ENCODE results near the gene HOXB13. TPM values are rescaled to one million over a fixed set of nuclear protein-coding genes. Genes with fewer than 3 reads are reported as not detected.

HOXB13 gene
- polyA plus RNA-seq, 4 donors: not detected

GRCh38 chr17:48749621-48750553 lies 21.3 kb upstream of the HOXB13 start:
- no peak for DNase-seq (ENCODE audit: low read depth in 4 of 4, low spot score in 2 of 4)

DNA sequence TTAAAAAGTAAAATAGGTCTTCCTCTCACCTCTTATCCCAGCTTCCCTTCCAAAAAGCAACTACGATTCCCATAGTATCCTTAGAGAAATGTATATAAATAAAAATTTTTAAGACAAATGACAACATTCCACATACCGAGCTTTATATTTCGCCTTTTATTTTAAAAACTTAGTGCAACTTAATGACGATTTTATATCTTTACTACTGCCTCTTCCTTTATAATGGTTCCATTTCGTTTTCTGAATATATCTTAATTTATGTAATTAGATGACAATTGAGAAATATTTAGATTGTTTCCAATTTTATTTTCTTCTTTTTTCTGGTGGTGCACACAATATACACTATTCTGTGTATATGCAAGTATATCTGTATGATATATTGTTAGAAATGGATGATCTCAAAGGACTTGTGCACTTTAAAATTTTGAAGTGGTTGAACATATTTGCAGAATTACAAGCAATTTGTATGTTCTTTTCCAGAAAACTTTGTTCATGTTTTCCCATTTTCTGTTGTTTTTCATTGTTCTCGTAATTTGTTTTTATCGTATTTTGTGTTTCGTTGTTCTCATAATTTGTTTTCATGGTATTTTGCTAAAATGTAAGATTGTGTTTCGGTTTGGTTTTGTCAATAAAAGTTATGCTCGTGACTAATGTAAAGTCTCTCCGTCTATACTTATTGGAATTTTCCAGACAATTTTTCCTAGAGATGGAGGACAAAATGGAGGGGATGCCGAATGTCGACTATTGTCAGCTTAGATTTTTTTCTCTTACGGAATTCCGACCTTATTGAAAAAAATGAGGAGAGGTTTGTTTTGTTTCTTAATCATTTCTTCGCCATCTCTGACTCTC lies 20.4 kb upstream of the HOXB13 start:
- no peak for DNase-seq (ENCODE audit: low read depth in 4 of 4, low spot score in 2 of 4)

DNA sequence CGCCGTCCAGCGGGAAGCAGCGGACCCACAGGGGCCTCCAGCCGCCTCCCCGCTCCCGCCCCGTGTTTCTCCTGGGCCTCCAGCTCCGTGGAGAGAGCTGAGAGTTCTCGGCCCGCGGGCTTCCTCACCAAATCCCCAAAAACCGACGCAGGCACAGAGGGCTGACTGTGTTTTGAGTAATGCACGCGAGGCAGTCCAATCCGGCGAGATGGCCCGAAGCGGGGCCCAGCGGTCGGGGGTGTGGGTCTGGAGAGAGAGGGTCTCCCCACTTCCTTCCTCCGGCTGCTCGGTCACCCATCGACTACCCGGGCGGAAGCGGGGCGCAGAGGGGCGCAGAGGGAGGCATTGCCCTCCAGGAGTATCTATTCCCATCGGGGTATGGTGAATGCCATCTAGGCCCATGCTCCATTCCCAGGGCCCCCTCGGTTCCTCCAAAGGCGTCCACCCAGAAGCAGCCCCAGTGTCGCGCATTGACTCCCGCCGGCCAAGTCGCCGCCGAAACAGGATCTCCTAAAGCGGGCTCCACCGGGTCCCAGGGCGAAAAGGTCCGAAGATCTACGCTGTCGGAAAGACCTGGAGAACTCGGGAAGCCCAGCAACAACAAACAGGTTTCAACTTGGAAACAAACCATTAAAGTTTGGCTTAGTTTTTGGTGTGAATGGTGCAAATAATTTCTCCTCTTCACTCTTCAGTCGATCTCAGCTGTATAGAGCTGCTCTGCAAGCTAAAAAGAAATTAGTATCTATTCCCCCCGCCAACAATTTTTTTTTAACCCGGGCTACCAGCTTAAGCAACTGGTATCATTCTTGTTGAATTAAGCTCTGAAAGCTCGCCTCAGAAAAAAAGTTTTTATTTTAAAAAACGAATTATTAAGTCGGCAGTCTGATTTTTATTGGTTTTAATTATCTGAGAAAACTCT lies 19.2 kb upstream of the HOXB13 start:
- DNase-seq (ENCODE audit: low read depth in 4 of 4, low spot score in 2 of 4): no peak

DNA sequence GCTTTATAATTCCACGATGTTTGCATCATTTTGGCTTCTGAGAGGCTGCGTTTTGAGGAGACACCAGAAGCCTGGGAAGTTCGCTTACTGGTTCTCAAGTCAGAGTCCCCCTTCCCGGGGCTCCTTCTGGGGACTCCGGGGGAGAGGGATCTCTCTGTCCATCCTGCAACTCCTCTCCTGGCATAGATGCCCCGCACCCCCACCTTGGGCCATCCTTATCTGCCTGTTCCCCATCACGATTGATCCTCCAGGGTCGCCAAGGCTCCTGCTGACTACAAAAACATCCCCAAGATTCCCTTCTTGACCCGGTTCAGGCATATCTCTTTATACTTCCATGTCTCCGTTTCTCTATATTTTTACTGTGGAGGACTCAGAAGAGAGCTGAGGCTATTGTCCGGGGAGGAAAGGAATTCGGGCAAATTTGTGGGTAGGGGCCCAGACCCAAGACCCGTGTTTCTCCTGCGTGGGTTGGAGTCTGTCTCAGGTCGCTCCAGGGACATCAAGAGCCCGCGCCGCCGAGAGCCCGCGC lies 18.4 kb upstream of the HOXB13 start:
- no peak for DNase-seq (ENCODE audit: low read depth in 4 of 4, low spot score in 2 of 4)

- DNase-seq (ENCODE audit: low read depth in 4 of 4, low spot score in 2 of 4): no peak
These were observed 17.1 kb upstream of the HOXB13 start for GRCh38 chr17:48745381-48746275.

GRCh38 chr17:48740537-48740936 lies 12.0 kb upstream of the HOXB13 start:
- no peak for DNase-seq (ENCODE audit: low read depth in 4 of 4, low spot score in 2 of 4)

DNA sequence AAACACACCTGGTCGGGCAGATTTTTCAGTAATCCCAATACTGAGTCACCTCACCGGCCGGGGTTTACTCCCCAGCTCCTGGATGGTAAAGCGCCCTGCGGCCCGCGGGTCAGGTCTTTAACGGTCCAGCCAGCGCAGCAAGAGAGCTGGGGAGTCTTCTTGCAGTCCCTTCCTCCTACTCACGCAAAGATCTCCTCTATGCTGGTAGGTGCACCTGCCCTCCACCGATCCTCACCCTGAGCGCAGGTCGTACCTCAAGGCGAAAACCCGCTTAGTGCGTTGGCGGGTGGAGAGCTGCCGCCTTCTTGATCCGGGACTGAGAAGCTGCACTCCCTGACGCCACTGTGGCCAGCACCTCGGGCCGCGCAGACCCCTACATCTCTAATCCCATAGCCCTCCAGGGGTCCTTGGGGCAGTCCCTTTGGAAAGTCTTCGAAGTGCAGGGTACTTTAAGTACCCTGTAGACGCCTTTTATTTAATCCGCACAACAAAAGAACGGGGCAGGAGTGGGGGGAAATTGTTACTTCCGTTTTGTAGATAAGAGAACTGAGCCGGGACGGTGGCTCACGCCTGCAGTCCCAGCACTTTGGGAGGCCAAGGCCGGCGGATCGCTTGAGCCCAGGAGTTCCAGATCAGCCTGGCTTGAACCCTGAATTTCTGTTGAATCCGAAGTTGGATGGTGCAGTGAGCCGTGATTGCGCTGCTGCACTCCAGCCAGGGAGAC lies 10.4 kb upstream of the HOXB13 start:
- DNase-seq (ENCODE audit: low read depth in 4 of 4, low spot score in 2 of 4): no peak

DNA sequence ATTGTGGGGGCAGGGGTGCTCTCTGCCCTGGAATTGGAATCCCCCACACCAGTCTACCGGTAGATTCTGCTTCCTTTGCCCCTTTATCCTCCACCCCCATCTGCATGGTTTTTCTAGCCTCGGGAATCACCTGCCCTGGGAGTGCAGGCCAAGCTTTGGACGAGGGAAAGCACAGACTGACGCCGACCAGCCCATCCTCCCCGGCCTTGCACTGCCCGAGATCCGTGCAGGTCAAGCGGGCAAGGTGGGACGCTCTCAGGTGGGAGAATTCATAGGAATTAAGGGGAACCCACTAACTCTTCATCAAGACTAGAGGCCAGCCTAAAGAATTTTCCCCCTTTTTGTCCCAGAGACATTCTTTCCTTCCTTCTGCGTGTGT lies 9.9 kb upstream of the HOXB13 start:
- no peak for DNase-seq (ENCODE audit: low read depth in 4 of 4, low spot score in 2 of 4)

DNA sequence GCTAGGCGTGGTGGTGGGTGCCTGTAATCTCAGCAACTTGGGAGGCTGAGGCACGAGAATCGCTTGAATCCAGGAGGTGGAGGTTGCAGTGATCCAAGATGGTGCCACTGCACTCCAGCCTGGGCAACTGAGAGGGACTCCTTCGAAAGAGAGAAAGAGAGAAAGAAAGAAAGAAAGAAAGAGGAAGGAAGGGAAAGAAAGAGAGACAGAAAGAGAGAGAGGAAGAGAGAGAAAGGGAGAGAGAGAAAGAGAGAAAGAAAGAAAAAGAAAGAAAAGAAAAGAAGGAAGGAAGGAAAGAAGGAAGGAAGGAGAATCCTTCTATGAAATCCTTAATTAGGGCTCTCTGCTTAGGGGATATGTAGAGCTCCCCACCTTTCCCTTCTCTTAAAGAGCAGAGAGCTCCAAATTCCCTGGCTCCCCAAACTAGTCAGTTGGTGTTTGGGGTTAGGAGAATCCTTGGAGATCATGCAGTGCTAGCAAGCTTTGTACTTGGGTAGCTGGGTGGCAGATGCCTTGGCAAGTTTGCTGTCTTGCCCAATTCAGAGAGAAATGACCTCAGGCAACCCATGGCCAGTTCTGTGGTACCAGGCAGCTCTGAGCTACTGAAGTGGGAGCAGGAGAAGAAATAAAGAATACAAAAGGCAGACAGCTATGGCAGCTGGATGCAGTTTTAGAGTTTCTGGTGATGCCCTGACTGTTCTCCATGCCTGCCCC lies 8.9 kb upstream of the HOXB13 start:
- DNase-seq (ENCODE audit: low read depth in 4 of 4, low spot score in 2 of 4): no peak

DNA sequence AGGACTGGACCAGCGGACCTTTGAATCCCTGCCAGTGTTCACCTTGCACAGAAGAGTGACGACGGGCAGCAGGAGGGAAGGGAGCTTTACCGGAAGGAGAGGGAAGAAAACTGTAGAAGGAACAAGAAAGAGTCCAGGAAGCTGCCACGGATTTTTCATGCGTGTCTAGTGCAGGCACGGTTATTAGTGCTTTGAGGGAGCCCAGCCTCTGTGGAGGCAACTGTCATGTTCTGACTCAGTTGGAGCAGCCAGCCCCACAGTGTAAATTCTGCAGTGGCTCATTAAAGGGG lies 6.5 kb upstream of the HOXB13 start:
- DNase-seq (ENCODE audit: low read depth in 4 of 4, low spot score in 2 of 4): no peak

- DNase-seq (ENCODE audit: low read depth in 4 of 4, low spot score in 2 of 4): no peak
These were observed 5.9 kb upstream of the HOXB13 start for GRCh38 chr17:48734333-48735061.

- DNase-seq (ENCODE audit: low read depth in 4 of 4, low spot score in 2 of 4): no peak
These were observed 5.2 kb upstream of the HOXB13 start for GRCh38 chr17:48733632-48734328.

- DNase-seq (ENCODE audit: low read depth in 4 of 4, low spot score in 2 of 4): no peak
These were observed 4.4 kb upstream of the HOXB13 start for GRCh38 chr17:48732688-48733629.

DNA sequence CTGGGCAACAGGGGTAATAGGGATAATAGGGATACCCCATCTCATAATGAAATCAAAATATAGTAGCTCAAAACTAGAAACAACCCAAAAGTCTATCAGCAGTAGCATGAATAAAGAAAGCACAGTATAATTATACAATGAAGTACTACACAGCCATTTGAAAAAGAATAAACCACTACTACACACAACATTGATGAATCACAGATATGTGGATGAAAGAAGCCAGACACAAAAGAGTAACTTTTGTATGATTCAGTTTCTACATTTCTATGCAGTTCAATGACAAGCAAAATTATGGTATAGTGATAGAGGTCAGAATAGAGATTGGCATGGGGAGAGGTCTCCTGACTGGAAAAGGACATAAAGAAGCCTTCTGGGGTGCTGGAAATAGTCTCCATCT lies 2.8 kb upstream of the HOXB13 start:
- no peak for DNase-seq (ENCODE audit: low read depth in 4 of 4, low spot score in 2 of 4)

DNA sequence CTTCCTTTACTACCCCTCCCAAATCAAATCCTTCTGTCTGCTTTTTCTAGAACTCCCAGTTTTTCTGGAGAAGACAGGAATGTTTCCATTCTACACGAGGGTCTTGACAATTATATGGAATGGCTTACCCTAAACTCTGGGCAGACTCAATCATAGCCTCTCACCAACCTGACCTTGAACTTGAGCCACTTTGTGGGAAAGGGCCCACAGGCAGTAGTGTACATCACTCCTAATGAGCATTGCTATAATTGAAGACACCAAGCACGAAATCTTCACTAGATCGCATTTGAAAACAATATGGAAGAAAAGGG lies 1.6 kb upstream of the HOXB13 start:
- DNase-seq (ENCODE audit: low read depth in 4 of 4, low spot score in 2 of 4): no peak
